ENCODE measurements around the gene CORT. TPM values are rescaled to one million over a fixed set of nuclear protein-coding genes. Genes with fewer than 3 reads are reported as not detected.
A peak's percentile ranks its signal among the peaks of the same experiment; 100 is the strongest.

CORT gene
- total RNA-seq, 2 experiments from 2014 or later: 0.30 TPM; not detected in 1

DNA sequence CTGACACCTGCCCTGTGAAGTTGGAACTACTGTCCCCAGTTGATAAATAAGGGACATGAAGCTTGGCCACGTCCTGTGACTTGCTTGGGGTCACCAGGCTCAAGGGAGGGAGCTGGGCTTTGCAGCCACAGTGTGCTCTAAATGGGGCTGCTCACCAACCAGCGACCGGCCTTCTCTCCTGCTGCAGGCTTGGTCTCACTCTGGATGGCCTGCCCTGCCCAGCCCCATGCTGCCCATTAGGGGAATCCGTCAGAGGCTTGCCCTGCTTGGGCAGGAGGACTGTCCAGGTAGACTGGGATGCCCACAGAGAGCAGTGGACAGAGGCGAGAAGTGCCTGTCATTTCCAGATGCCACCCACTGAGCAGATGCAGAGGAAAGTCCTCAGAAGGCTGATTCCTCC lies 20.8 kb upstream of the CORT start:
- Mint-ChIP-seq H3K27ac (peak overlapping the region; percentile 91), H3K36me3 (ENCODE audit: low read depth) (no peaks in the 10 kb centered on the region), H3K27me3 (no peaks in the 10 kb centered on the region), H3K4me1 (peaks cover 31% of the 10 kb centered on the region), H3K4me3 (peak overlapping the region; percentile 82), H3K9me3 (no peaks in the 10 kb centered on the region)
- no peak for DNase-seq
- ChIA-PET POLR2A (no interaction called here), CTCF (interaction anchor here (0.6 to 4.6 kb wide), 11 partner anchors 13 to 556 kb away, joined by 3 to 61 read pairs (median 4); partner anchors contain the start of genes KIF1B, LZIC and NMNAT1)

DNA sequence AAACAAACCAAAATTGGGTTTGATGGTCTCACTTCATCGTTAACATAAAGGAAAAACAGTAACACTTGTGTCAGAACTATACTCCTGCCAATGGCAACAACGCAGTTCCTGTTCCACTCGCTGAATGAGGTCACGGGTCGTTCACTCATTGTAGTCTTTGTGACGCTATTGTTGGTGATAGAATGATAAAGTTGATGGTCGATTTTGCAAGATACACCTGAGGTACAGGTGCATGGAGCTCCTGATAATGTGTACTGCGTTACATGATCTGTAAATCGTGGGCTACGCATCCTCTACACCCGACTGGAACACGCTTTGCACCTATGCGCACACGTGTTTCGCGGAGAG lies 20.0 kb upstream of the CORT start:
- peak overlapping the region; percentile 82 for H3K4me3 Mint-ChIP-seq
- H3K27me3 Mint-ChIP-seq: no peaks in the 10 kb centered on the region
- no peaks in the 10 kb centered on the region for H3K36me3 Mint-ChIP-seq (ENCODE audit: low read depth)
- peak; percentile 47 for DNase-seq
- H3K27ac Mint-ChIP-seq: peak overlapping the region; percentile 91
- H3K9me3 Mint-ChIP-seq: no peaks in the 10 kb centered on the region
- ChIA-PET CTCF (interaction anchor here (0.6 to 4.6 kb wide), 26 partner anchors 14 to 486 kb away, joined by 3 to 61 read pairs (median 4); partner anchors contain the start of genes DFFA, KIF1B and PGD), POLR2A (interaction anchor here (0.7 kb wide), 1 partner anchor 359 kb away, joined by 3 read pairs; no protein-coding TSS in a partner anchor)
- peaks cover 31% of the 10 kb centered on the region for H3K4me1 Mint-ChIP-seq

- Mint-ChIP-seq H3K27ac (peak within 1 kb of the TSS; percentile 91), H3K27me3 (no peaks in the 10 kb centered on the region), H3K36me3 (ENCODE audit: low read depth) (no peaks in the 10 kb centered on the region), H3K4me1 (peaks cover 31% of the 10 kb centered on the region), H3K4me3 (peak within 1 kb of the TSS; percentile 82), H3K9me3 (no peaks in the 10 kb centered on the region)
- CTCF ChIA-PET: interaction anchor here (0.6 to 4.6 kb wide), 31 partner anchors 10 to 546 kb away, joined by 3 to 61 read pairs (median 4); partner anchors contain the start of genes DFFA, KIF1B, LZIC and NMNAT1
- peak; percentile 81 for DNase-seq
- POLR2A ChIA-PET: interaction anchor here (0.7 kb wide), 1 partner anchor 359 kb away, joined by 3 read pairs; no protein-coding TSS in a partner anchor
Observed at GRCh38 chr1:10430216-10431069, 19.4 kb upstream of the CORT start, which contains the start of gene CENPS. Gene CENPS (plus strand): TSS chr1:10430433. CDS start chr1:10430518, 85 bp downstream.

DNA sequence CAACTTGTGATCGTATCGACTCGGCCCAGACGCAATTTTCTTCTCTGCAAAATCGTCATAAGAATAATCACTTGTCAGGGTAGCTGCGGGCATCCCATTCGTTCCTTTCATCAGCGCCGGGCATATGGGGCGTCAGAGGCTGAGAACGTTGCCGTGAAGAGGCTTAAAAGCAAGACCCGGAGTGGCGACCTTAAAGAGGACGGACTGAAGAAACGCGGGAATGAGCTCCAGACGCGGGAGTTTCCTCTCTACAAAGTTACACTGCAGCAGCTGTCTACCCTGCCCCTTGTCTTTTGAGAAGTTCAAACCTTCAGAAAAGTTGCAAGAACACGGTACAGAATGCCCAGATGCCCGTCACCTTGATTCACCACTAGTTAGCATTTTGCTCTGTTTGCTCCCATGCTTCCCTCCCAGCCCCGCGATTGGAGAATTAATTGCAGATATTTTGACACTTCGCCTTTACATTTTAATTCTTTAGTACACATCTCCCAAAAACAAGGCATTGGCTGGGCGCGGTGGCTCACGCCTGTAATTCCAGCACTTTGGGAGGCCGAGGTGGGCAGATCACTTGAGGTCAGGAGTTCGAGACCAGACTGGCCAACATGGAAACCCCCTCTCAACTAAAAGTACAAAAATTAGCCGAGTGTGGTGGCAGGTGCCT lies 18.6 kb upstream of the CORT start:
- Mint-ChIP-seq H3K36me3 (ENCODE audit: low read depth) (no peaks in the 10 kb centered on the region), H3K4me3 (peak overlapping the region; percentile 82), H3K27ac (peak overlapping the region; percentile 82), H3K27me3 (no peaks in the 10 kb centered on the region), H3K4me1 (peaks cover 31% of the 10 kb centered on the region), H3K9me3 (no peaks in the 10 kb centered on the region)
- ChIA-PET CTCF (interaction anchor here (0.8 to 4.6 kb wide), 13 partner anchors 14 to 547 kb away, joined by 3 to 61 read pairs (median 5); partner anchors contain the start of genes DFFA, KIF1B, LZIC and NMNAT1), POLR2A (no interaction called here)
- peak; percentile 22 for DNase-seq

DNA sequence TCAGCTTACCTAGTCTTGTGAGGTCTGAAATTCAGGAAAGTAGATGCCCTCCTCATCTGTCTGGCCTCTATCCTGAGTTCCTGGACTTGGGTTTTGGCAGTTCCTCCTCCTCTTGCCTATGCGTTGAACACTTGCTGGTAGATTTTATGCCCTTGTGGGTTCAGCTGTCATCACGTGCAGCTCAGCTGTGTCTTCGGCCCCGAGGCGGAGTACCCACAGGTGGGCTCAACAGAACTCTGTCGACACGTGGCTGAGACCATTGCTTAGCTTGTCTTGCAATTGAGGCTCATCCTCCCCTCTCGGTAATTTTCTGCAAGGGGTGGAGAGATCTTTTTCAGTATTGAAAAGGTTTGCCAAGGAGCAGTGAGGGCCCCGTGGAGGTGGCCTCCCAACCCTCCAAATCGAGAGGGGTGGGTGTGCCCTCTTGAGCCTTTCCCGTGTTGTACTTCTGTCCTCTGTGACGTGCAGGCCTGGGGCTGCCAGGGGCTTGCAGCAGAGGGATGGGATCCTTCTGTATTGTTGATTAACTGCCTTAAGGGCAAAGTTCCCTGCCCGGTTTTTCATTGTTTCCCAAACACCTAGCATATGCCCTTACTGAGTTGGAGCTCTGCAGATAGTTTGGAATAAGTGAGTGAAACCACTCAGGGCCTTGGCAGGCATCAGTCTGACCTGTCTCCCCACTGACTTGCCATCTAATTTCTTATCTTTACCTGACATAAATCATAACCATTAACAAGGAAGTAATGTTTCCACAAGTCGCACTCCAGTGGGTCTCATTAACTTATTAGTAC lies 16.7 kb upstream of the CORT start:
- no peaks in the 10 kb centered on the region for H3K27me3 Mint-ChIP-seq

DNA sequence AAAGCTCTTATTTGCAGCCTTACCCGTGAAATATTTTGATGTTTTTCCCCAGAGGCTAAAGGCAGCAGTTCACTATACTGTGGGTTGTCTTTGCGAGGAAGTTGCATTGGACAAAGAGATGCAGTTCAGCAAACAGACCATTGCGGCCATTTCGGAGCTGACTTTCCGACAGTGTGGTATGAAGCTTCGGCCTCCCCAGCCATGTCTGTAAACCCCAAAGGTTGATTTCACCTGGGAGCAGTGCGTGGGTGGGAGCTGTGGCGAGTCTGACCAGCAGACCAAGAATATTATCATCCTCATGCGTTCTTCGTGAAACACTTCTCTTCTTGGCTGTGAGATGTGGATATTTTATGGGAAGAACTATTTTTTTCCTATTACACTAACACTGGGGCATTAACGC lies 16.0 kb upstream of the CORT start:
- Mint-ChIP-seq H3K9me3 (no peaks in the 10 kb centered on the region), H3K36me3 (ENCODE audit: low read depth) (no peaks in the 10 kb centered on the region), H3K27me3 (no peaks in the 10 kb centered on the region), H3K27ac (no peak overlapping the region), H3K4me1 (peaks cover 23% of the 10 kb centered on the region), H3K4me3 (no peak overlapping the region)
- ChIA-PET POLR2A (no interaction called here), CTCF (interaction anchor here (1.1 to 1.4 kb wide), 2 partner anchors 23 to 24 kb away, joined by 3 read pairs; no protein-coding TSS in a partner anchor)
- DNase-seq: no peak

More for the DNA sequence above, 16.7 kb upstream of the CORT start:
- Mint-ChIP-seq H3K4me3 (no peak overlapping the region), H3K36me3 (ENCODE audit: low read depth) (no peaks in the 10 kb centered on the region), H3K4me1 (peaks cover 25% of the 10 kb centered on the region), H3K9me3 (no peaks in the 10 kb centered on the region), H3K27ac (no peak overlapping the region)
- ChIA-PET CTCF (interaction anchor here (1.1 to 4.6 kb wide), 3 partner anchors 25 to 805 kb away, joined by 3 to 61 read pairs (median 4); no protein-coding TSS in a partner anchor), POLR2A (no interaction called here)
- DNase-seq: no peak

- no peaks in the 10 kb centered on the region for H3K27me3 Mint-ChIP-seq
- CTCF ChIA-PET: interaction anchor here (1.1 to 1.4 kb wide), 2 partner anchors 22 to 23 kb away, joined by 3 read pairs; no protein-coding TSS in a partner anchor
- H3K4me3 Mint-ChIP-seq: no peak overlapping the region
- no peak for DNase-seq
- POLR2A ChIA-PET: no interaction called here
- H3K9me3 Mint-ChIP-seq: no peaks in the 10 kb centered on the region
- no peaks in the 10 kb centered on the region for H3K36me3 Mint-ChIP-seq (ENCODE audit: low read depth)
- H3K4me1 Mint-ChIP-seq: peaks cover 20% of the 10 kb centered on the region
- H3K27ac Mint-ChIP-seq: no peak overlapping the region
Observed at GRCh38 chr1:10434590-10434989, 15.2 kb upstream of the CORT start.

DNA sequence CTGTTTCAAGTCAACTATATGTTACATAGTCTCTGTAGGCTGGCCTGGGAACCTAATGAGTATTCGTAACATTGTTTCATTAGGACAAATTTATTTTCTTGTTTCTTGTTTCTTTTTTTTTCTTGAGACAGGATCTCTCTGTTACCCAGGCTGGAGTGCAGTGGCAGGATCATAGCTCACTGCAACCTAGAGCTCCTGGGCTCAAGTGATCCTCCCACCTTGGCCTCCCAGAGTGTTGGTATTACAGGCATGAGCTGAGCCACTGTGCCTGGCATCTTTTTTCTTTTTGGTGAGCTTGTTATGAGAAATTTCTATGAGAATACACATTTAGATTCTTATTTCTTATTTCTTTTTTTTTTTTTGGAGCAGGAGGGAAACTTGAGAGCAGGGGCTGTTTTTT lies 12.8 kb upstream of the CORT start:
- Mint-ChIP-seq H3K4me3 (no peak overlapping the region), H3K36me3 (ENCODE audit: low read depth) (peaks cover 6% of the 10 kb centered on the region), H3K27me3 (no peaks in the 10 kb centered on the region), H3K27ac (no peak overlapping the region), H3K9me3 (no peaks in the 10 kb centered on the region), H3K4me1 (peaks cover 2% of the 10 kb centered on the region)
- ChIA-PET POLR2A (no interaction called here), CTCF (interaction anchor here (0.7 to 1.8 kb wide), 4 partner anchors 9 to 67 kb away, joined by 3 to 5 read pairs (median 4); no protein-coding TSS in a partner anchor)
- DNase-seq: no peak

GRCh38 chr1:10438677-10439163 lies 11.1 kb upstream of the CORT start:
- H3K27ac Mint-ChIP-seq: no peak overlapping the region
- H3K36me3 Mint-ChIP-seq (ENCODE audit: low read depth): peaks cover 6% of the 10 kb centered on the region
- H3K9me3 Mint-ChIP-seq: no peaks in the 10 kb centered on the region
- no peaks in the 10 kb centered on the region for H3K4me1 Mint-ChIP-seq
- no peak for DNase-seq
- ChIA-PET POLR2A (no interaction called here), CTCF (interaction anchor here (0.8 kb wide), 1 partner anchor 15 kb away, joined by 3 read pairs; no protein-coding TSS in a partner anchor)
- no peaks in the 10 kb centered on the region for H3K27me3 Mint-ChIP-seq
- no peak overlapping the region for H3K4me3 Mint-ChIP-seq

DNA sequence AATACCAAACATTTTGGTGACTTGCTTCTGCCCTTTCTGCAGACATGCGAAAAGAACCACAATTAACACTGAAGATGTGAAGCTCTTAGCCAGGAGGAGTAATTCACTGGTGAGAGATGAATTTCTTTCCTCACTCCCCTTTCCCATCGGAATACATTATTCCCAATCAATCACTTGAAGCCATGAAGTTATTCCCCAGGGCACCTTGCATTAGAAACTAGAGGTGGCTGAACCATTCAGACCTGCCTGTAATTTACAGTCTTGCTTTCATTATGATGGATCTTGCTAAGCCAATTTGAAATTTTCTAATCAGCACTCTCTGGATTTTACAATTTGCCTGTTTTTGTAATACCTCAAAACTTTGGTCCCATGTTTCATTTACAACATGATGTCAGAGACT lies 9.5 kb upstream of the CORT start:
- H3K4me1 Mint-ChIP-seq: no peaks in the 10 kb centered on the region
- H3K27me3 Mint-ChIP-seq: no peaks in the 10 kb centered on the region
- DNase-seq: no peak
- no peaks in the 10 kb centered on the region for H3K9me3 Mint-ChIP-seq
- POLR2A ChIA-PET: no interaction called here
- H3K36me3 Mint-ChIP-seq (ENCODE audit: low read depth): peaks cover 8% of the 10 kb centered on the region
- CTCF ChIA-PET: no interaction called here
- no peak overlapping the region for H3K4me3 Mint-ChIP-seq
- no peak overlapping the region for H3K27ac Mint-ChIP-seq

GRCh38 chr1:10440794-10441193 lies 9.0 kb upstream of the CORT start:
- no peak overlapping the region for H3K4me3 Mint-ChIP-seq
- ChIA-PET CTCF (no interaction called here), POLR2A (no interaction called here)
- no peak for DNase-seq
- H3K36me3 Mint-ChIP-seq (ENCODE audit: low read depth): peaks cover 8% of the 10 kb centered on the region
- H3K9me3 Mint-ChIP-seq: no peaks in the 10 kb centered on the region
- no peaks in the 10 kb centered on the region for H3K4me1 Mint-ChIP-seq
- no peaks in the 10 kb centered on the region for H3K27me3 Mint-ChIP-seq
- no peak overlapping the region for H3K27ac Mint-ChIP-seq

DNA sequence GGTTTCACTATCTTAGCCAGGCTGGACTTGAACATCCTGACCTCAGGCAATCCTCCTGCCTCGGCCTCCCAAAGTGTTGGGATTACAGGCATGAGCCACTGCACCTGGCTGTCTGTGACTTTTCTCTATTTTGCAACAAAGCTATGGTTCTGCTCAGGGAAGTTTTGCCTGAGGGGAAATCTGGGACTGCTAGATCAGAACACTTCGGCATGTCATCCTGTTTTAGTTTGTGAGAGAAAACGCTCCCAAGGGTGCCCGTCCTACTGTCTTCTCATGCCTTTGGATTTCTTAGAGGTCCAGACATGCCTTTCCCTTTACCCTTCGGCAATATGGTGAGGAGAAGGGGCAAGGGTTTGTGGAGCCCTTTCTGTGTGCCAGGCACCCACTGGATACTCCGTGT lies 5.6 kb upstream of the CORT start:
- Mint-ChIP-seq H3K4me1 (no peaks in the 10 kb centered on the region), H3K4me3 (no peak overlapping the region), H3K9me3 (no peaks in the 10 kb centered on the region), H3K27ac (no peak overlapping the region), H3K27me3 (no peaks in the 10 kb centered on the region), H3K36me3 (ENCODE audit: low read depth) (peaks cover 8% of the 10 kb centered on the region)
- ChIA-PET POLR2A (no interaction called here), CTCF (interaction anchor here (3.8 kb wide), 1 partner anchor 14 kb away, joined by 16 read pairs; the partner anchor contains the start of gene CENPS)
- no peak for DNase-seq

Data from activated CD4-positive, alpha-beta T cell treated with anti-CD3 and anti-CD28 coated beads, Interleukin-2, amount 10 ng/mL, durations not matched to agents 7 days and 5 days (primary cell).